Measurements from ENCODE around the gene GRAMD1B.

GRAMD1B gene

DNA sequence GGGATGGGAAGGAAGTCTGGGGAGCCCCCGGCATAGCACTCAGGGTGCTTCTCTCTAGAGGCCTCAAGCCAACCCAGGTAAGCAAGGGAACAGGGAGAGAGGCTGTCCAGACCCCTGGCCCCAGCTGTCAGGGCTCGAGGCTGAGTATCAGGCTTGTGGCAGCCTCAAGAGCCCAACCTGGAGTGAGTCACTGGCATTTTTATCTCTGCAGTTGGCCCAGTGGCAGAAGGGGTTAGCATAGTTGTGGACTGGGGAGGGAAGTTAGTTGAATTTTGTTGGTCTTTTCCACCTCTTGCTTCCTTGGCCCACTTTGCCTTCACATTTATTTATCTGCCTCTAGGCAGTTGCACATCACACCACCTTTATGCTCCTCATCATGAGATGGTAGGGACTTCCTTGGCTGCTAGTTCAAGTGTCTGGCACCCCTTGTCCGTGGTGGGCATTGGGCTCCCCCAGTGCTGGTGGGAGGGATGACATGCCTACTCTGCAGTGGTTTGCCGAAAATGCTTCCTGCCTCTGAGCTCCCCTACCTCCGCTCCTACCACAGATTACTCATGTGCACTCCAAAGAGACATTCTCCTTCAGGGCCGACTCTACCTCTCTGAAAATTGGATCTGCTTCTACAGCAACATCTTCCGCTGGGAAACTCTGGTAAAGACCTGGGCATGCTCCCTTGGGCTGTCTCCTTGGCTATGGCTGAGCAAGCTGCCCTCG is 164.3 kb downstream of the GRAMD1B start:
- no peak for DNase-seq

DNA sequence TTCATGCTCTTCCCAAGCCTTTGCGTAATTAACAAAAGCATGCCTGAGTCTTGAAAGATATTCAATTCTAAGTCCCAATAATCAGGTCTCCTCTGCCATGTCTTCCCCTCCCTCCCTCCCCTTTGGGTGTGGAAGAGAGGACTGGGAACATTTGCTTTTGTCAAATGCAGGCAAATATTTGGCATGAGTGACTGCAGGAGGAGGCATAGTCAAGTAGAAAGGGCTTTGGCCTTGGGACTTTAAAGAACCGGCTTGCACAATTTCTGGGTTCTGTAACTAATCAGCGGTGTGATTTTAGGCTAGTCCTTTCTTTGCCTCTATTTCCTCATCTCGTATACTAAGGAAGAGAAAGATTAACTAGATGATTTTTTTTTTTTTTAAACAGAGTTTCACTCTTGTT is 164.9 kb downstream of the GRAMD1B start:
- DNase-seq = no peak

DNA sequence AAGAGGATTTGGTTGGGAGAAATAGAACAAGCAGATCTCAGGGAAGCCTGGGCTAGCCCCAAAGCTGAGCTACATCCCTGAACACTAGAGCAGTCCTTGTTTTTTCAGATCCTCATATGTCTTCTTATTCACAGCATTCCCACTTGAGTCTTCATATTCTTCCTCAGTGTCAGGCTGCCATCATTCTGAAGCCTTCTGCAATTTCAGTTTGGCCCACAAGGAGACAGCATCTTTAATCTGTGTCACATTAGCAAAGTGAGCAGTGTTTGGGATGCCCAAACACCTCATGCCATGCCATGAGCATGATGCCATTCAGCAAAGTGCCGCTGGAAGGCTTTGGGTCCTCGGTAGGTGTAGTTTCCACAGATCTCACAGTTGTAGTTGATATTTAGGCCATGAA is 167.8 kb downstream of the GRAMD1B start:
- DNase-seq = no peak

DNA sequence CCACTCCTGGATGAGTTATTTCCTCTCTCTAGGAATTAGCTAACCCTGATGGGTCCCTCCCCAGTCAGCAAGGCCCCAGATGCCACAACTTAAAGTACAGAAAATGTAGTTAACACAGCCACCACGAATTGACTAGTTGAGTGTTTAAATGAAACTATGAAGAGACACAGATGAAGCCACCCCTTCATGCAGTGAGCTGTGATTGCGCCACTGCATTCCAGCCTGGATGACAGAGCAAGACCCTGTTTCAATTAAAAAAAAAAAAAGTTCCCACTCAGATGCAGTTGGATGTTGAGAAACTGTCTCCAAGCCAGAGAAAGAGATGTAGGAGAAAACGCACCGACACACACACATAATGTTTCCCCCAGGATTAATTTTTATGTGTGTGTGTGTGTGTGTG is 171.1 kb downstream of the GRAMD1B start:
- no peak for DNase-seq

DNA sequence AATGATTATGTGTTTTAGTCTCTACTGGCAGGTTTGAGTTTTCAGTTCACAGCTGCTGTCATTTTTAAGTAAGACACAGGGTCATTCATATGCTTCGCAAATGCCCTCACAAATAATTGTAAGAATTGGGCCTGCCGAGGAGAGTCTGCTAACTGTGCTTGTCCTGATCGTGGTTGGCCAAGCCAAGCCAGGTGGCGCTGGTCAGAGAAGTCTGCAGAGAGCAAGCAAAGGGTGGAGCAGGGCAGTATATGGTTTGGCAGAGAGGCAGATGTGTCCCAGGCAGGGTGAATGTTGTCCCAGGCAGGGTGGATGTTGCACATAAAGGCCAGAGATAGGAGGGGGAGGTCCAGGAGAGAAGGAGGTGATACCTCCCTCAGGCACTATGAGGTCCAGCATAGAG is 171.7 kb downstream of the GRAMD1B start:
- DNase-seq = no peak

DNA sequence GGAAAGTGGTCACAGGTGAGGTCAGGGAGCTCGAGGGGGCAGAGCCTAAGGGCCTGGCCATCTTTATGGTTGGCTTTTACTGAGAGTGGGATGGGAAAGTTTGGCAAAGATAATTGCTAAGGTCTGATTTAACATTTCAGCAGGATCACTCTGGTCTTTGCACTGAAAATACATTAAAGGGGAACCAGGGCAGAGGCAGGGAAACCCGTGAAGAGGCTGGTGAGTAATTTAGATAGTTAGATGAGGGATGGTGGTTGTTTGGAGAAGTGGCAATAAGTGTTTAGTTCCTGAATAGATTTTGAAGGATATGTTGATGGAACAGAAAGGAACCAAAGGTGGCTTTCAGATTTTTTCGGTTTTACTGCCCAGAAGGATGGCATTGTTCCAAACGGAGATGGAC is 173.6 kb downstream of the GRAMD1B start:
- no peak for DNase-seq

DNA sequence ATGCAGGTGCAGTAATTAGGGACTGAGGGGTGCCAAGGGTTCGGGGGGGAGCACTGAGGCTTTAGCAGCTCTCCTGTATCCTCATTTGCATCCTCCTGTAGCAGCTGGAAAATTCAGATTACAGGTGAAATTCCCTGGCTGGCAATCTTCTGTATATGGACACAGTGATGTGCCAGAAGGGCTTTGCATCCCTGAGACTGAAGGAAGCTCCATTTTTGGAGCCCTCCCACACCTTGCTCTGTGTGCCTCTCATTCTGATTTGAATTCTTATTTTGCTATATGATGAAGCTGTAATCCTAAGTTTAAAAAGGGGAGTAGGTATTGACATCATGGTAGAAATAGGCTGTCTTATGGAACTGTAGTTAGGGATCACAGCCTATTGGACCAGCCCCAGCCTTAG is 177.7 kb downstream of the GRAMD1B start:
- no peak for DNase-seq

DNA sequence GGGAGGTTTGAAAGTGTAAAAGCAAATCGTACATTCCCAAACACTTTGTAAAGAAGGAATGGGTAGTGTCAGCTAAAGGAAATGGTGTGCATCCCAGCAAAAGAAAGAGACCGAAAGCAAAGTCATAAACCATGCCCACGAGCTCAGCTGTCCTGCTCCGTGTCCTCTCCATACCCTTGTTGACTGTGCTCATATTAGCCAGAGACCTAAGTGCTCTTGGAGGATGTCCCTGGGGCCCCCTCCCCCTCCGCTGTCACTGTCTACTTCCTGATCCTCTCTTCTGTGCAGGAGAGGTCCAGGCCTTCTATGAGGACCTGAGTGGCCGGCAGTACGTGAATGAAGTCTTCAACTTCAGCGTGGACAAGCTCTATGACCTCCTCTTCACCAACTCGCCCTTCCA is 178.3 kb downstream of the GRAMD1B start:
- no peak for DNase-seq

DNA sequence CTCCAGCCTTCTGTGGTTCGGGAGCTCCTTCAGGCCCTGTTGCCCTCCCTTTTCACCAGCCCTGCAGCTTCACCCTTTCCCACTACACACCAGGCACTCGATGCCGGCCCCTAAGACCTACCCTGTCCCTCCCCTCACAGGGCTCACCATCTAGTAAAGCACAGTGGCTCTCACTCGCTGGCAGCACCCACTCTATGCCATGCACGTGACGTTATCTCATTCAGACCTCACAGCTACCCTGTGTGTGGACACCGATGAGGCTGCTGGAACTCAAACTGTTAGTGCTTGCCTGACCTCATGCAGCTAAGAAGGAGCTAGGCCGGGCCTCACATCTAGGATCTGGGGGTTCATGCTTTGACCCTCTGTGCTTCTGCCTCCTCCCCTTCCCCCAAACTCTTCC is 178.9 kb downstream of the GRAMD1B start:
- no peak for DNase-seq

DNA sequence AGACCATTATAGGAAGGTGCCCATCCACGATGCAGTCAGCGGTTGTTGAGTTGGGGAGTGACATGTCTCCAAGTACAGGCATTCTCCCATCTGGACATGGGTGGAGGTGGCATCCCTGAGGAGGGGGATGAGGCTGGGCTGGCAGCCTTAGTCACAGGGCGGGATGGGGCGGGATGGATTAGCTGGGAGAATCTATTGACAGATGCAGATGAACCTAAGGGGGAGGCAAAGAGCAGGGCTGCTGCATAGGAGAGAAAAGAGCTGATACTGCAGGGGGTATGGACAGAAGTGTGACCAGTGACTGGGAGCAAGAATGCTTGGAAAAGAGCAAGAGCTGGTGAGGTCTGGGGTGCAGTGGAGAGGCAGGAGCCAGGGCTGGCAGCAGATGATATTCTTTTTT is 181.6 kb downstream of the GRAMD1B start:
- DNase-seq = no peak

DNA sequence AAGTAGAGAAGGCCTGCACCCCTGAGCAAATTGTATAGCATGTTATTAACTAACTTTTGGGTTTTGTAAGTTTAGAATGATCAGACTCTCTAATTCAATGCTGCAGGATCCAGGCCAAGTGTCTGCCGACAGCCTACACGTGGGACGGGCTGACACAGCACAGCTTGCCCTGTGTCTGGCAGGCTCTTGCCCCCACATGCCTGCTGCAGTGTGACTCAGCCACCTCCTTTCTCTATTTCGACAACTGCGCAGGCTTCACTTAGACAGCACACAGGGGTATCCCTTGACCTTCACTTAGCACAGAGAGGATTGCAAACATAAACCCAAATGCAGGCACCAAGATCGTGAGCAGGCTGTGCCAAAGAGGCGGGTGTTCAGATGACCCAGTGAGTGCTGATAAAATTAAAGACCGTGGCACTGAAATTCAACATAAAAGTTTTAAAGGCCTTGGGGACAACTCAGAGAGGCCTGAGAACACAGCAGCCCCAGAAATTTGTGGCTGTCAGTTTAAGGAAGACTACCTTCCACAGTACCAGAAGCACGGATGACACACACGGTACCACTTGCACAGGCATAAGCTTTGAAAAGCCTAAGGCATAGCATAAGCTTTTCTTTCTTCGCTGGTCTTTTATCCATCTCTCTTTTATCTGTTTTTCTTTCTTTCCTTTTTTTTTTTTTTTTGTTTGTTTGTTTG is 186.6 kb downstream of the GRAMD1B start:
- no peak for DNase-seq

DNA sequence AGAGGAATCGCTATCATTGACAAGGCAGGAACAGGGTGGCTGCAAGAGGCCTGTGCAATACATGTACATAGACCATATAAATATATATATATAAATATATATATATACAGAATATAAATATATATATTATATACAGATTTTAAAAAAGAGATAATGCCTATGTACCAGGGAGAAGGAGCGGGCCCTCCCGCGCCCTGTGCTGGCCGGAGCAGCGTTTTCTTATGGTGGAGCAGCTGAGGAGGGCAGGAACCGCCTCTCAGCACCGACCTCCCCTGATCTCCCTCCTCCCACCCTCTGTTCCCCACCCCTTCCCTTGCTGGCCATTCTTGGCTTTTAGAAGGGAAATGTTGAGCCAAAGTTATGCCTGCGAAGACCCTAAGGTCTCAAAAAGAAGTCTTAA is 192.5 kb downstream of the GRAMD1B start:
- DNase-seq = no peak

DNA sequence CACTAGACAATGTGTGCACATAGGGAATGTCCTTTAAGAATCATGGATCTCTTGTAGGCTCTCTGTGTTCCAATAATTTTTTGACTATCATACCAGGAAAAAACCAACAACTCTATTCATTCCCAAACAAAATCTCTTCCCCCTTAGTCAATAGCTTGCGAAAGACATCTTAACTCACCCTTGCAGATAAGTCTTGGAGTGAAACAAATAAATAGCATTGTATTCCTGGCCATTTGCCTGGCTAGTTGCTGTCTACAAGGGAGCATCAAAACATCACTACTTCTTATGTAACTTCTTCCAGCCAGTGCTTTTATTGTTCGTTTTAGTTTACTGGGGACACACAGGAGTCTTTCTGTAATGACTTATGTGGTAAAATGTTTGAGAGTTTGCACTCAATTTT is 194.9 kb downstream of the GRAMD1B start:
- no peak for DNase-seq

DNA sequence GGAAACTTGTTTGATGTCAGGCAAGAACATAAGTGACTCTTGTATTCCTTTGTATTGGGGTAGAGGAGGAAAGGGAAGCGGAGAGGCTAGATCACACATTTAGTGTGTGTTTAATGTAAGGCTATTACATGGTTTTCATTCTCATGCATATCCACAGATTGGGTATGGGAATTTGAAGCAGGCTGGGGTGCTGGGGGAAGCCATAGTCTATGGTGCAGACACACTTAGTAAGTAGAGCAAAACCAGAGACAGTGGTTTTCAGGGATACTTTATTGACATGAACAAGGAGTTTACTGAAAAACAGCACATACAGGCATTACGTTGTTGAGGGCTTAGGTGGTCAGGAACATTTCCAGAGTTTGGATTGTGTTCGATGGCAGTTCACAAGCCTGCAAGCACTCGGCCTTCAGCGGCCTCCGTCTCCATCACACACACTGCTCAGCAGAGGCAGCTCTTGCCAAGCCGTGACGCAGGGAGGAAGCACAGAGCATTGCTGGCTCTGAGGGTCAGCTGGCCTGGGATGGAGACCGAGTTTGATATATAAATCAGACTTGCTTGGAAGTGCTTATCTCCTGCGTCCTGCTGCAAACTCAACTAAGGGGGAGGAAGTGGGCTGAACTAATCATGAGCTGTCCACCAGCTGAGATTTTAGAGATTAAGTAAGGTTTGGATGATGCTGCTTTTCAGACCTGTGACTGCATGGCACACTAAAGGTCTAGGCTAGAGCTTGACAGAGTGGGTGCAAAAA is 199.0 kb downstream of the GRAMD1B start:
- DNase-seq = no peak

DNA sequence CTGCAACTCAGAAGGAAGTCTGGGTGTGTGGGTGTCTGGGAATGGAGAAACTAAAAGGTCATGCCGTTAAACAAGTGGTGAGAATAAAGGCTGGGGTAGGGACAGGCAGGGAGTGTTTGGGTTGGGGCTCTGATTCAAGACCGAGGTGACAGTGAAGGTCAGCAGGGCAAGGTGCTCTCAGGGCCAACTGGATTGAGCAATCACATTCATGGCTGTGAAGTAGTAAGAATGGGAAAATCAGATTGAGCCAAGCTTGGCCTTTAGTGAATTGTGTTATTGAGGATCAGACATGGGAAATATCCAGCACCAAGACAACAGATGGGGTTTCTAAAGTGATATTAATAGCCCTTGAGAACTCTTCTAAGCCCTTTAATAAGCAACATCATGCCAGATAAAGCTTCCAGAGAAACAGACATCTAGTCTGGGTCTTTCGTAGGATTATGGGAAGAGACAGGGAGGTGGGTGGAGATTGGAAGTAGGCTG is 200.1 kb downstream of the GRAMD1B start:
- no peak for DNase-seq

DNA sequence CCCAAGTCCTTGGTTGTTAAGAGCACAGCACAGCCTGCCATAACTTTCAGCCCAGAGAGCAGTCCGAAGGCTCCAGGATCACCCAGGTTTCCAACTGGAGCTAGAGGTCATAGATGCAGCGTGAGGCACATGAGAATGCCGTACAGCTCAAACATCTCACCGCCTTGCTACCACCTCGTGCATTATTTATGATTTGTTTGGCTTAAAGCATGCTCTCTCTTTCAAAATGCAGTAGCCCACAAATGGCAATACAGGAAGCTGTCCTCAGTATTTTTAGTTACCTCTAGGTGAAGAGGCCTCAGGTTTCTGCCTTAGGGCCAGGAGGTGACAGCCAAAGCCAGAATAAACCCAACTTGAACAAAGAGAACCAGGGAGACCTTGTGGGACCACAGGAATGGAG is 210.0 kb downstream of the GRAMD1B start:
- no peak for DNase-seq

DNA sequence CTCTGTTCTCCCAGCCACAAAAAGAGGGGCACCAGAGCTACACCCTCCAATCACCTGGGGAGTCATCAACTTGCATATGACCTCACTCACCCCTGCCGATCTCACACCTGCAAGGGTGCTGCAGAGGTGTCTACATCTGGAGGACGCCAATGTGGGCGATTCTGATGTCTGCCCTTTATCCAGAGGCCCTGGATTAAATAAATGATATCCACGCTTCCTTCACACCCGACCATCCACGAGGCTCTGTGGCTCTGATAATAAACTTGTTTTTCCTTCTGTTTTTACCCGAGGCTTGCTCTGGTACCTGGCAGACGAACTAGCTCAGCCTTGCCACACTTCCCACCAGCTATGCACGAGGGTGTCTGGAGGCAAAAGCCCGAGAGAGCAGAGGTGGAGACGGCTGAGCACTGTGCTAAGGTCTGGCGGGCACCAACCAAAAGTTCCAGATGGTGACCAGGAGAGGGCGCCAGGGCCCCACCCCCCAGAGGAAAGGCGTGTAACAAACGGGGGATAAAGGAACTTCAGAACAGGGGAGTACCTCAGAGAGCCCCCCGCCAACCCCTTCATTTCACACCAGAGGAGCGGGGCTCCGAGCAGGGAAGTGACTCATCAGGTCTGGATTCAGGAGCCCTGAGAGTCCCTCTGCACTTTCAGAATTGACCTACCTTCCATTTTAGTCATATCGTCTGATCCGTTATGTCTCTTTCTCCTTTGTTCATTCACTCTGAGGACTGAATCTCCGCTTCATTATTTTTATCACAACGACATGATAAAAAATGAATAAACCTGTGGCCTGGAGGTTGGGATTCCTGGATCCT is 210.8 kb downstream of the GRAMD1B start:
- peak; percentile 9 for DNase-seq

DNA sequence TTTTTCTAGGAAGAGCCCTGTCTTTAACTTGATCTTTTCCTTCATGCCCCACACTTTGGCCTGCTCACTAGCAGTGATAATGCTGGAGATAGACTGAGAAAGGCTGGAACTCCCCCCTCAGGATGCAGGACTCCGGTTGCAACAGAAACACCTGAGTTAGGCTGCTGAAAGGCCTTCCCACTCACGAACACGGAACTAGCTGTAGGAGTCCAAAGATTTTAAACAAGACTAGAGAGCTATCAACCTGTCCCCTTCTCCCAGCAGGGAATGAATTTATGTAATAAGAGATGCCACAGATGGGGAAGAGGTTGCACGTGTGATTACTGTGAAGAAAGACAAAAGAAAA is 211.4 kb downstream of the GRAMD1B start:
- no peak for DNase-seq

DNA sequence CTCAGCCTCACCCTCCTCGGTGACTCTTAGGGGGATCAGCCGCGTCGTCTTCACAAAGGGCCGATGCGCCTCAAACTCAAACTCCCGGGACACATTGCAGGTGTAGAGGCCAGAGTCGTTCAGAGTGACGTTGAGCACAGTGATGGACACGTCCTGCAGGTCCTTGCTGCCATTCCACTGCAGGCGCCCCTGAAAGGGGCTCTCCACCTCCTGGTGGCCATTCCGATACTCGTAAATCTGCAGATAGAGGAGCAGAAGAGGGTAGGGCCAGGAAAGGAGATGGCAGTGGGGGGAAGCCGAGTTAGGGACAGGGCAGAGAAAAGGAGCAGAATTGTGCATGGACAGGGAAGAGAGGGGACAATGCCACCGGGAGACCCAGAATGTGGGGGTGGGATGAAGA is 212.4 kb downstream of the GRAMD1B start:
- no peak for DNase-seq

DNA sequence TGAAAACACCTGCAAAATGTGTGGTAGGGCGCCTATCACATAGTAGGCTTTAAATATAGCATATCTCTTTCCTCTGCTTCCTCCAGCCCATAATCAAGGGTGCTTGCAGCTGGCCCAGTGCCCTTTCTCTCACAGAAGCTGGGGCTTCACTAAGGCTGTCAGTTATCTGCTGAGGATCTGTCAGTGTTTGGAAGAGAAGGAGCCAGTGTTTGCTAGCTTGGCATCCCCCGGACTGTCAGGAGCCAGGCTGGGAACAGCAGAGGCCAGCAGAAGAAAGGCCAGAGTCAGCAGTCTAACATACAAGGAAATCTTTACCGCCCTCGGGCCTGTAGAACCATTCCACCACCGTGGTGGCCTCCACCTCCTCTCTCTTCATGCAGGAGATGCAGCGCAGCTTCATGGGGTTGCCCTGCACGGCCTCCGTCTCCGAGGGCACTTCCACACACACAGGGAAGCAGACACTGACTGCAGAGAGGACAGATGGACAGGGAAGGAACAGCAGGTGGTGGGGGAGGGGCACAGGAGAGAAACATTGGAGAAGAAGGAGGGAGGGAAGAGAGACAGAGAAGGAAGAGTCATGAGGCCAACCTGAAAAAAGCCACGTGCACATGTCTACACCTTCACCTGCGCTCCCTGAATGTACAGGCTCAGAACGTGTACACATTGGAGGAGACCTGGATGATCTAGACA is 215.4 kb downstream of the GRAMD1B start:
- no peak for DNase-seq

DNA sequence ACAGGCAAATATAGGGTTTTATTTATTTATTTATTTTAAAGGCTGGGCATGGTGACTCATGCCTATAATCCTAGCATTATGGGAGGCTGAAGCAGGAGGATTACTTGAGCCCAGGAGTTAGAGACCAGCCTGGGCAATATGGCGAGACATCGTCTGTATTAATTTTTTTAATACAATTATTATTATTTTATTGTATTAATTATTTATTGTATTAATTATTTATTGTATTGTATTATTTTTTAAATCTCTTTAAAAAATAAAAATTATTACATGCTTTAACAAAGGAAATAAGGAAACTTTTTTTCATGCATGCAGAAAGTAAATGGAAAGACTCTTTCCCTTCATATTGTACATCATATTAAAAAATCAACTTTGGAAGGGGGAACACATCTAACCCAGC is 220.8 kb downstream of the GRAMD1B start:
- no peak for DNase-seq

DNA sequence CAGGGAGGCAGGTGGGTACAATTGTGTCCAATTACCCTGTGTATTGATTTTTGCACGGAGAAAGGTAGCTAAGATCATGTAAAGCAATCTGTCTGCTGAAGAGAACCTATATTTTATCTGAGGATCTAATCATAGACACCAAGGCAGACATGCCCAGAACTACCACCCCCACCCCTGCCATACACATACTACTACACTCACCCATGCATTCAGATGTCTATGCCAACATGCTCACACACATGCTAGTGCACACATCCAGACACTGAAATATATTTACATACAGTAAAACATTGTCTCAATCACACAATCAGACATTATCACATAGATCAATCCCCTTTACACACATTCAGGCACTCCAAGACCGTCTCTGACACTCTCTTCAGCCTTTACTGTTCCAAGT is 222.5 kb downstream of the GRAMD1B start:
- DNase-seq = no peak

DNA sequence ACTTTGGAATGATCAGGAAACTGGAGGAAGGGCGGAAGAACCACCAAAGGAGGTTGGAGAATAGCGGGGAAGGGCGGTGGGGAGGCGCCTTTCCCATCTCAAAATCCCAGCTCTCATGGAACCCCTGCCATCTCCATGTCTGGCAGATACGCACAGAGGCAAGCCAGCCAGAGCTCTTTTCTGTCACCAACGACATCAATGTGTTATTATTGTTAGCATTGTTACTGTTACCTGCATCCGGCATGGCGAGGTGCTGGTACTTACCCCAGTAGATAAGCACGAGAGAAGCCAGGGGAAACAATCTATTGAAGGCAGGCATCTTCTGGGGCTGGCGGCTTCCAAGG is 223.4 kb downstream of the GRAMD1B start:
- DNase-seq = no peak
